NCI-H2107 treated with DMSO at 0.1 percent for 48 hours (cell line): Measurements from ENCODE around the gene RPH3AL.
"Not testable (repeated sequence)": the region's sequence is repeated elsewhere in the genome, so short reads cannot be mapped to it uniquely, and the experiment has no call there.

ENCODE experiments used
- DNase-seq: peaks from one replicate; lab custom pipeline; 2025; ENCODE audit not compliant: unreplicated experiment; lab: John Stamatoyannopoulos, UW

The RPH3AL gene

GRCh38 chr17:227946-228615 is 124.5 kb downstream of the RPH3AL start:
- DNase-seq: no peak

- DNase-seq: no peak
These were observed 125.3 kb downstream of the RPH3AL start for GRCh38 chr17:227078-227945.

GRCh38 chr17:226108-227077 is 126.2 kb downstream of the RPH3AL start:
- no peak for DNase-seq

- no peak for DNase-seq
These were observed 127.1 kb downstream of the RPH3AL start for GRCh38 chr17:225551-225950.

- DNase-seq: not testable (repeated sequence)
These were observed 128.0 kb downstream of the RPH3AL start for GRCh38 chr17:224576-224975.

GRCh38 chr17:223723-224471 is 128.7 kb downstream of the RPH3AL start:
- no peak for DNase-seq

- DNase-seq: no peak
These were observed 130.4 kb downstream of the RPH3AL start for GRCh38 chr17:222172-222571.

- no peak for DNase-seq
These were observed 132.9 kb downstream of the RPH3AL start for GRCh38 chr17:219696-220095.

GRCh38 chr17:218432-219110 is 134.0 kb downstream of the RPH3AL start:
- no peak for DNase-seq

- no peak for DNase-seq
These were observed 136.0 kb downstream of the RPH3AL start for GRCh38 chr17:216625-217024.

- not testable (repeated sequence) for DNase-seq
These were observed 136.8 kb downstream of the RPH3AL start for GRCh38 chr17:215563-216478.

GRCh38 chr17:214881-215331 is 137.7 kb downstream of the RPH3AL start:
- no peak for DNase-seq

- no peak for DNase-seq
These were observed 139.1 kb downstream of the RPH3AL start for GRCh38 chr17:213286-214105.

GRCh38 chr17:210402-210801 is 142.2 kb downstream of the RPH3AL start:
- no peak for DNase-seq

- DNase-seq: no peak
These were observed 144.2 kb downstream of the RPH3AL start for GRCh38 chr17:208429-208828.

GRCh38 chr17:207775-208174 is 144.8 kb downstream of the RPH3AL start:
- no peak for DNase-seq

- no peak for DNase-seq
These were observed 145.6 kb downstream of the RPH3AL start for GRCh38 chr17:206941-207560.
